ENCODE measurements around the gene CLRN2.

The CLRN2 gene

DNA sequence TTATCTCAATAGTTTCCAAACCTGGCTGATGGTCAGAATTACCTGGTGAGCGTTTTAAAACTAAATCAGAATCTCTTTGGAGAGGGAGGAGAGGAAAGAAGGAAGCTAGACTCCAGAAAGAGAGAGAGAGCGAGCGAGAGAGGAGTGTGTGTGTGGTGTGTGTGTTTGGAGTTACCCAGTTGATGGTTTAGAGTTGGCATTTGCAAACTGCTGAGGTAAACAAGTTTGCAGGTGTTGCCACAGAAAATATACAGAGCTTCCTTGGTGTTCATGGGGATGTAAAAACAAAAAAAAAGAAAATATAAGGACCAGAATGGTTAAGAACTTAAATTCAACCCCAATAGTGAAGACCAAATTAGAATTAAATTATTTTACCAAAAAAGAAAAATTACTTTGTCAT lies 35.6 kb downstream of the CLRN2 start (continued):
- TF ChIP-seq, protein P1, sequence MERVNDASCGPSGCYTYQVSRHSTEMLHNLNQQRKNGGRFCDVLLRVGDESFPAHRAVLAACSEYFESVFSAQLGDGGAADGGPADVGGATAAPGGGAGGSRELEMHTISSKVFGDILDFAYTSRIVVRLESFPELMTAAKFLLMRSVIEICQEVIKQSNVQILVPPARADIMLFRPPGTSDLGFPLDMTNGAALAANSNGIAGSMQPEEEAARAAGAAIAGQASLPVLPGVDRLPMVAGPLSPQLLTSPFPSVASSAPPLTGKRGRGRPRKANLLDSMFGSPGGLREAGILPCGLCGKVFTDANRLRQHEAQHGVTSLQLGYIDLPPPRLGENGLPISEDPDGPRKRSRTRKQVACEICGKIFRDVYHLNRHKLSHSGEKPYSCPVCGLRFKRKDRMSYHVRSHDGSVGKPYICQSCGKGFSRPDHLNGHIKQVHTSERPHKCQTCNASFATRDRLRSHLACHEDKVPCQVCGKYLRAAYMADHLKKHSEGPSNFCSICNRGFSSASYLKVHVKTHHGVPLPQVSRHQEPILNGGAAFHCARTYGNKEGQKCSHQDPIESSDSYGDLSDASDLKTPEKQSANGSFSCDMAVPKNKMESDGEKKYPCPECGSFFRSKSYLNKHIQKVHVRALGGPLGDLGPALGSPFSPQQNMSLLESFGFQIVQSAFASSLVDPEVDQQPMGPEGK (CRISPR knock-in tag; IDR thresholded peaks at IDR 0.05; ENCODE audit: borderline replicate concordance) = no peak

DNA sequence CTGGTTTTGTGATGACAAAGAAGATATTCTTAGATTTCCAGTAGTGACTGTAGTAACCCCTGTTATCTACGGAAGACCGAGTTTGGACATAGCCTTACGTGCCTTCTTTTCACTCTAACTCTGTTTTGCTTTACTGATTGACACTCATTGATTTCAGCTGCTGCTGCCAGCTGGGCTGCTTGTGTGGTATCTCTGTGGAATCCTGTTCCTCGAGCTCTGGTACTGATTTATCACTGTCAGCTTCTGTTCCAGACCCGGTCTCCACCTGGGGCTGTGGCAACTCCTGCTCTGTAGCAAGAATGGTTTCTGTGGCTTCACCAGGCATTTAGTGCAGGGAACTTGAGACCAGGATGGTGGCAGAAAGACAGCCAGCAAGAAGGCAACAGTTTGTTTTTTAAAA lies 37.5 kb downstream of the CLRN2 start:
- no peak for TF ChIP-seq SNAI2 (CRISPR knock-in tag; IDR thresholded peaks at IDR 0.05)
- TF ChIP-seq, protein P1 (CRISPR knock-in tag; IDR thresholded peaks at IDR 0.05; ENCODE audit: borderline replicate concordance) = no peak
- TF ChIP-seq, protein P2, sequence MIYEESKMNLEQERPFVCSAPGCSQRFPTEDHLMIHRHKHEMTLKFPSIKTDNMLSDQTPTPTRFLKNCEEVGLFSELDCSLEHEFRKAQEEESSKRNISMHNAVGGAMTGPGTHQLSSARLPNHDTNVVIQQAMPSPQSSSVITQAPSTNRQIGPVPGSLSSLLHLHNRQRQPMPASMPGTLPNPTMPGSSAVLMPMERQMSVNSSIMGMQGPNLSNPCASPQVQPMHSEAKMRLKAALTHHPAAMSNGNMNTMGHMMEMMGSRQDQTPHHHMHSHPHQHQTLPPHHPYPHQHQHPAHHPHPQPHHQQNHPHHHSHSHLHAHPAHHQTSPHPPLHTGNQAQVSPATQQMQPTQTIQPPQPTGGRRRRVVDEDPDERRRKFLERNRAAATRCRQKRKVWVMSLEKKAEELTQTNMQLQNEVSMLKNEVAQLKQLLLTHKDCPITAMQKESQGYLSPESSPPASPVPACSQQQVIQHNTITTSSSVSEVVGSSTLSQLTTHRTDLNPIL (CRISPR knock-in tag; IDR thresholded peaks at IDR 0.05; ENCODE audit: low read depth) = no peak
- TF ChIP-seq OSR1 (CRISPR knock-in tag; IDR thresholded peaks at IDR 0.05) = no peak
- TF ChIP-seq ARNTL (CRISPR knock-in tag; IDR thresholded peaks at IDR 0.05; ENCODE audit: borderline replicate concordance, low read depth) = no peak
- no peak for TF ChIP-seq ZNF565 (CRISPR knock-in tag; conservative IDR thresholded peaks at IDR 0.05; ENCODE audit: low read depth)
- no peak for TF ChIP-seq ZC3H10 (CRISPR knock-in tag; IDR thresholded peaks at IDR 0.05)
- TF ChIP-seq TOX (CRISPR knock-in tag; IDR thresholded peaks at IDR 0.05; ENCODE audit: borderline replicate concordance) = no peak
- no peak for TF ChIP-seq ISL1 (CRISPR knock-in tag; IDR thresholded peaks at IDR 0.05)
- TF ChIP-seq CSDC2 (CRISPR knock-in tag; IDR thresholded peaks at IDR 0.05) = no peak
- TF ChIP-seq, protein P3, sequence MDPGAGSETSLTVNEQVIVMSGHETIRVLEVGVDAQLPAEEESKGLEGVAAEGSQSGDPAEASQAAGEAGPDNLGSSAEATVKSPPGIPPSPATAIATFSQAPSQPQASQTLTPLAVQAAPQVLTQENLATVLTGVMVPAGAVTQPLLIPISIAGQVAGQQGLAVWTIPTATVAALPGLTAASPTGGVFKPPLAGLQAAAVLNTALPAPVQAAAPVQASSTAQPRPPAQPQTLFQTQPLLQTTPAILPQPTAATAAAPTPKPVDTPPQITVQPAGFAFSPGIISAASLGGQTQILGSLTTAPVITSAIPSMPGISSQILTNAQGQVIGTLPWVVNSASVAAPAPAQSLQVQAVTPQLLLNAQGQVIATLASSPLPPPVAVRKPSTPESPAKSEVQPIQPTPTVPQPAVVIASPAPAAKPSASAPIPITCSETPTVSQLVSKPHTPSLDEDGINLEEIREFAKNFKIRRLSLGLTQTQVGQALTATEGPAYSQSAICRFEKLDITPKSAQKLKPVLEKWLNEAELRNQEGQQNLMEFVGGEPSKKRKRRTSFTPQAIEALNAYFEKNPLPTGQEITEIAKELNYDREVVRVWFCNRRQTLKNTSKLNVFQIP (CRISPR knock-in tag; IDR thresholded peaks at IDR 0.05; ENCODE audit: borderline replicate concordance, low read depth) = no peak
- no peak for TF ChIP-seq RARB (CRISPR knock-in tag; IDR thresholded peaks at IDR 0.05)
- no peak for TF ChIP-seq ZNF8 (CRISPR knock-in tag; IDR thresholded peaks at IDR 0.05)
- TF ChIP-seq, protein P4, sequence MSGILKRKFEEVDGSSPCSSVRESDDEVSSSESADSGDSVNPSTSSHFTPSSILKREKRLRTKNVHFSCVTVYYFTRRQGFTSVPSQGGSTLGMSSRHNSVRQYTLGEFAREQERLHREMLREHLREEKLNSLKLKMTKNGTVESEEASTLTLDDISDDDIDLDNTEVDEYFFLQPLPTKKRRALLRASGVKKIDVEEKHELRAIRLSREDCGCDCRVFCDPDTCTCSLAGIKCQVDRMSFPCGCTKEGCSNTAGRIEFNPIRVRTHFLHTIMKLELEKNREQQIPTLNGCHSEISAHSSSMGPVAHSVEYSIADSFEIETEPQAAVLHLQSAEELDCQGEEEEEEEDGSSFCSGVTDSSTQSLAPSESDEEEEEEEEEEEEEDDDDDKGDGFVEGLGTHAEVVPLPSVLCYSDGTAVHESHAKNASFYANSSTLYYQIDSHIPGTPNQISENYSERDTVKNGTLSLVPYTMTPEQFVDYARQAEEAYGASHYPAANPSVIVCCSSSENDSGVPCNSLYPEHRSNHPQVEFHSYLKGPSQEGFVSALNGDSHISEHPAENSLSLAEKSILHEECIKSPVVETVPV (CRISPR knock-in tag; IDR thresholded peaks at IDR 0.05) = no peak
- TF ChIP-seq, protein P5, sequence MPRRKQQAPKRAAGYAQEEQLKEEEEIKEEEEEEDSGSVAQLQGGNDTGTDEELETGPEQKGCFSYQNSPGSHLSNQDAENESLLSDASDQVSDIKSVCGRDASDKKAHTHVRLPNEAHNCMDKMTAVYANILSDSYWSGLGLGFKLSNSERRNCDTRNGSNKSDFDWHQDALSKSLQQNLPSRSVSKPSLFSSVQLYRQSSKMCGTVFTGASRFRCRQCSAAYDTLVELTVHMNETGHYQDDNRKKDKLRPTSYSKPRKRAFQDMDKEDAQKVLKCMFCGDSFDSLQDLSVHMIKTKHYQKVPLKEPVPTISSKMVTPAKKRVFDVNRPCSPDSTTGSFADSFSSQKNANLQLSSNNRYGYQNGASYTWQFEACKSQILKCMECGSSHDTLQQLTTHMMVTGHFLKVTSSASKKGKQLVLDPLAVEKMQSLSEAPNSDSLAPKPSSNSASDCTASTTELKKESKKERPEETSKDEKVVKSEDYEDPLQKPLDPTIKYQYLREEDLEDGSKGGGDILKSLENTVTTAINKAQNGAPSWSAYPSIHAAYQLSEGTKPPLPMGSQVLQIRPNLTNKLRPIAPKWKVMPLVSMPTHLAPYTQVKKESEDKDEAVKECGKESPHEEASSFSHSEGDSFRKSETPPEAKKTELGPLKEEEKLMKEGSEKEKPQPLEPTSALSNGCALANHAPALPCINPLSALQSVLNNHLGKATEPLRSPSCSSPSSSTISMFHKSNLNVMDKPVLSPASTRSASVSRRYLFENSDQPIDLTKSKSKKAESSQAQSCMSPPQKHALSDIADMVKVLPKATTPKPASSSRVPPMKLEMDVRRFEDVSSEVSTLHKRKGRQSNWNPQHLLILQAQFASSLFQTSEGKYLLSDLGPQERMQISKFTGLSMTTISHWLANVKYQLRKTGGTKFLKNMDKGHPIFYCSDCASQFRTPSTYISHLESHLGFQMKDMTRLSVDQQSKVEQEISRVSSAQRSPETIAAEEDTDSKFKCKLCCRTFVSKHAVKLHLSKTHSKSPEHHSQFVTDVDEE (CRISPR knock-in tag; IDR thresholded peaks at IDR 0.05) = no peak
- no peak for TF ChIP-seq GLIS3 (CRISPR knock-in tag; IDR thresholded peaks at IDR 0.05)
- no peak for TF ChIP-seq BACH2 (CRISPR knock-in tag; IDR thresholded peaks at IDR 0.05; ENCODE audit: borderline replicate concordance)
- TF ChIP-seq ZFP30 (CRISPR knock-in tag; IDR thresholded peaks at IDR 0.05) = no peak
- ATAC-seq = no peak

DNA sequence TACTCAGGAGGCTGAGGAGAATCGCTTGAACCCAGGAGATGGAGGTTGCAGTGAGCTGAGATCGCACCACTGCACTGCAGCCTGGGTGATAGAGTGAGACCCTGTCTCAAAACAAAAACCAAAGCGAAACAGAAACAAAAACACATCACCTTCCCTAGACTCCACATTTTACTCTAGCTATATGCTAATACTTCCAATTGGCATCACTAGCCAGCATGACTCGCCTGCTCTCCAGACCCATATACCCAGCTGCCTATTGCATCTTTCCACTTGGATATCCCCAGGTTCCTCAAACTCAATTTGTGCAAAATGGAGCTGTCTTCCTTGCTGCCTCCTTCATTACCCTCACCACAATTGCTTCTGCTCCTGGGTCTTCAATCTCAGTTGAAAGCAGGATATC lies 39.6 kb downstream of the CLRN2 start:
- TF ChIP-seq ZC3H10 (CRISPR knock-in tag; IDR thresholded peaks at IDR 0.05) (no peak), ARNTL (CRISPR knock-in tag; IDR thresholded peaks at IDR 0.05; ENCODE audit: borderline replicate concordance, low read depth) (no peak), ISL1 (CRISPR knock-in tag; IDR thresholded peaks at IDR 0.05) (no peak), RARB (CRISPR knock-in tag; IDR thresholded peaks at IDR 0.05) (no peak), PPARA (CRISPR knock-in tag; IDR thresholded peaks at IDR 0.05; ENCODE audit: borderline replicate concordance) (no peak), ZNF565 (CRISPR knock-in tag; conservative IDR thresholded peaks at IDR 0.05; ENCODE audit: low read depth) (no peak), ZFP30 (CRISPR knock-in tag; IDR thresholded peaks at IDR 0.05) (no peak), ESRRG (CRISPR knock-in tag; IDR thresholded peaks at IDR 0.05) (no peak), ZFP3 (CRISPR knock-in tag; IDR thresholded peaks at IDR 0.05) (no peak), SNAI2 (CRISPR knock-in tag; IDR thresholded peaks at IDR 0.05) (no peak), ZNF8 (CRISPR knock-in tag; IDR thresholded peaks at IDR 0.05) (no peak)
- TF ChIP-seq, protein P2 (CRISPR knock-in tag; IDR thresholded peaks at IDR 0.05; ENCODE audit: low read depth) = no peak
- TF ChIP-seq, protein P4 (CRISPR knock-in tag; IDR thresholded peaks at IDR 0.05) = no peak
- no peak for ATAC-seq
